RKO (cell line): ENCODE data around the gene MLEC.

Experiments used
- DNase-seq: peaks from one replicate; pipeline ENCODE4 v3.0.0-alpha.2; 2016; ENCODE audit warnings: low spot score

MLEC gene

DNA sequence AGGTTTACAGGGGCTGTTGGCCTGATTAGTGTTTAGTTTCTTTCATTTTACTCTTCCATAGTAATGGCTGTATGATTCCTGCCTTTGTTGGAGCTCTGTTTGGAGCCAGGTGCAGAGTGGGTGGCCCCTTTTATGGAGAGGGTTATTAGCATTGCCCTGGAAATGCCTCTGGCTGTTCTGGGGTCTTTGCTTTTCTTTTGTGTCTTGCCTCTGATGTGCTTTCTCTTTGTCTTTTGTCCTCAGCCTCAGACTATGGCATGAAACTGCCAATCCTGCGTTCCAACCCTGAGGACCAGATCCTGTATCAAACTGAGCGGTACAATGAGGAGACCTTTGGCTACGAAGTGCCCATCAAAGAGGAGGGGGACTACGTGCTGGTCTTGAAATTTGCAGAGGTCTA is 6.9 kb downstream of the MLEC start:
- no peak for DNase-seq

DNA sequence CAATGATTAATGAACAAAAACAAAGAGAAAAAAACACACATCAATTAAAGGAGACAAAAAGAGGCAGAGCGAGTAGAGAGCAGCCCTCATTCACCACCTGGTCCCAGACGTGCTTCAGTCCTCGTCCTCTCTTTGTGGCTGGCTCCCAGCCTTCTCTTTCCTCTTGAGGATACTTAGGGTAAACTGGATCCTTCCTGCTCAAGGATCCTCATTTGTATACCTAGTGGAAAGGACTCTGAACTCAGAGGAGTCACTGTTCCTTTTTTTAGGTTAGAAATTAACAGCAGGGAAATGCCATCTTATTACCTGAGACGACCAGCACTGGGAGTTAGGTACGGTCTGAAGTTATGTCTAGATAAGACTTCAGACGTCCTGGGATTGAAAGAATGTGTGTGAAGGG is 9.7 kb downstream of the MLEC start:
- no peak for DNase-seq

DNA sequence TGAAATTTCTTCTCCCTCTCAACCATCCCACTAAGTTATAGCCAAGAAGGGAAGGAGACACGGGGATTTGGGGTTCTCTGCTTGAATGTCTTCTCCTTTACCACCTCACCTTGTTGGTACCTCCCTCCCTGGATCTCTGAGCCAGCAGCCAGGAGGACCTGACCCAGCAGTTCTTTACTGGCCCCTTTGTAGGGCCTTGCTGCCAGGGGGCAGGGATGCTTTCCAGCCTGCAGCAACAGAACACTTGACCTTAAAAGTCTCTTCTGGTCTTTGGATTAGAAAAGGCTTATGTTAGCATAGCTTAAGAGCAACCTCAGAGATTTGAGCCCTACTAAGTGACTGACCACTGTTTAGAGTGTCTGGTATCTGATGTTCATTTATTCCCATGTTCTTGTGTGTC is 10.4 kb downstream of the MLEC start:
- DNase-seq, result no peak

DNA sequence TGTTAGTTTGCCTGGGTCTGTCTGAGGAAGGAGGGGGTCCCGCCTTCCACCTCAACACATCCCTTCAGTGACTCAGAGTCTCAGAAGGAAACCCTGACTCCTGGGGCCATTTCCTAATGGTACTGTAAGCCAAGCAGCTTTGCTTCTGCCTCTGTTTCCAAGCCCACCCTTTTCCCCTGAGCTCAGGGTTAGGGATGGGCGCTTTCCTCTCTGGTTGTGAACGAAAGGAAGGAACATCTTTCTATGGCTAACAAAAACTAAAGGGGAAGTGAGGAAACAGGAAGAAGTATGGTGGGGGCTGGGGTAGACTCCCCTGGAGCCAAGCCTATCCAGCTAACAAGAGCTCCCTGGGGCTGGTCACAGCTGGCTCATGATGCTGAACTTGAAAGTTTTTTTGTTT is 11.7 kb downstream of the MLEC start:
- no peak for DNase-seq

DNA sequence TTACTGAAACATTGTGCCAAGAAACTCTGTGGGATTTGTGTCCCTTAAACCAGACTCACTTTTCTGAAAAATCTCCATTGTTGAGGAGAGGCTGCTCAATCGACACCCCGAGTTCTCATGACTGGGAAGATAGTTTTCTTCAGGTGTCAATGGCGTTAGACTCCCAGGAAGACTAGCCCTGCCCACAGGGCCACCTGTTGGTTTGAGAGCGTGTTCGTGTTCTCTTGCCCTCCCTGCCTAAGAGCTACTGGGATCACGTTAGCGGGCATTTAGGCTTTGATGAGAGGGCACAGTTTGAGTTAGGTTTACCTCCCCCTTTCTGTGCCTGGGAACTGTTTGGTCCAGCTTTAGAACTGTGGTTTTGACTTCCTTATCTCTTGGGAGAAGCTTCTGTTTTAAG is 12.6 kb downstream of the MLEC start:
- DNase-seq, result no peak

DNA sequence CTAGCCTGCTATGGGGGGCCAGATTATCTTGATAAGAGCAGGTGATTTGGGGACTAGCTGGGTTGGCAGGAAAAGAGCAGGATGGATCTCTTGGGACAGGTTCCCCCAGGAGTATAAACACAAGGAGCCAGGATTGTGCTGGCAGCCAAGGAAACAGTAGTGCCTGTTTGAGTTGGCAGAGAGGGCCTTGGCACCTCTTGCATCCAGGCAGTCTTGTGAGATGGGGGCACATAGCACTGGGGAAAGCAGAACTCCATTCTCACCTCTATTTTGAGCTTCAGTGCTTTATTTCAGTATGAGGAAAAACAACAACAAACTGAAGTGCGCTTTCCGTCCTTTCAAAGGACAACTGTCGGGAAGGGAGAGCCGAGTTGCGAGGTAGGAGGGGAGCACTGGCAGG is 13.9 kb downstream of the MLEC start:
- DNase-seq, result no peak

DNA sequence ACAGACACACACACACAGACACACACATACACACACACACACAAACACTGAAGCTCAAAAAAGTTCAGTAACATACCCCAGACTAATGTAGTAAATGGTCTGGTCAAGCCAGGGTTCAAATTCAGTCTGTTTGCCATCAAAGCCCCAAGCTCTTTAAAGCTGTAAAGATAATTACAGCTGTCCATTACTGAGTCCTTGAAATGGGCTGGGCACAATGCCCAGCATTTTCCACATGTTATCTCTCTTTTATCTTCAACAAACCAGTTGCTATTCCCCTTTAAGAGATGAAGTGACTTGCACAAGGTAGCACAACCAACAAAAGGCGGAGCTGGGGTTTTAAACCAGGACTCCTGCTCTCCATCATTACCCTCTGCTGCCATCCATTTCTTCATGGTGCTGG is 15.7 kb downstream of the MLEC start:
- no peak for DNase-seq

DNA sequence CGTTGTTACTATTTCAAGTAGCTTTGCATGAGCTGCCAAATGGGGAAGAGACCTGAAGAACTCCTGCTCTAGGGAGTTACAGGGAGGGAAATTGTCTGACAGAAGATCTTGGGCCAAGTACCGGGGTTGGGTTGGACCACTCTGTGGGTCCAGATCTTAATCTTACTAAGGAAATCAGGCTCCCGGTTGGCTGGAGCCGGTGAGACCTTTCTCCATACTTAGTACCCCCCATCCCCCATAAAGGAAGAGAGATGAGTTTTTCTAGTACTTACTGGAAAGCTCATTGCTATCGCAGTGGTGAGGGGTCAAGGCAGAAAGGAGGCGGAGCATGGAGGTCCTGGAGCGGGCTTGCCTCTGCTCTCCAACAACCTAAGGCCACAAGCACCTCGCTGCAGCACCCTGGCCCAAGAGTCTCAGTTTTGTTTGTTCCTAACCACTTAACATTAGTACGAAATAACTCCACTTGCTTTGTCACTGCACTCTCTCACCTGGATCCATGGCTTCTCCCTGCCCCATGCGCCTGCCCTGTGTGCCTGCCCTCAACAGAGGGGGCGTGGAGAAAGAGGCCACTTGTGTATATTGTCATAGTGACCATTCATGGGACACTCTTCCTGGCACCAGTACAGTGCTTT is 16.5 kb downstream of the MLEC start:
- no peak for DNase-seq

DNA sequence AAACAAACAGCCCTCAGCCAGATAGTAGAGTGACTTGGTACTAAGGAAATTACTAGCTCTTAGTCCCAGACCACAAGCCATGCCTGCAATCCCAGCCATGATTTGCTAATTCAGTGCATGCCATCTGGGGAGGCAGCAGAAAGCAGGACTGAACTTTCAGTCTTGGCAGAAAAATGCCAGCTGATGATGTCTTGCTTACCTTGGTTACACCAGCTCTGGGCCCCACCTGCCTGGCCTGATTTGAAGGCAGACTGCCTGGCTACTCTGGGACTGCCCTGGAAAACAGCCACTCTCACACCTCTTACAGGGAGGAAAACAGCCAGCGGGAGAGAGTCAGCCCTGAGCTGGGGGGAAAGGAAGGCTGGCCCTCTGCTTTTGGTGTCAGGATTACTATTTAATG is 18.7 kb downstream of the MLEC start:
- DNase-seq, result no peak

DNA sequence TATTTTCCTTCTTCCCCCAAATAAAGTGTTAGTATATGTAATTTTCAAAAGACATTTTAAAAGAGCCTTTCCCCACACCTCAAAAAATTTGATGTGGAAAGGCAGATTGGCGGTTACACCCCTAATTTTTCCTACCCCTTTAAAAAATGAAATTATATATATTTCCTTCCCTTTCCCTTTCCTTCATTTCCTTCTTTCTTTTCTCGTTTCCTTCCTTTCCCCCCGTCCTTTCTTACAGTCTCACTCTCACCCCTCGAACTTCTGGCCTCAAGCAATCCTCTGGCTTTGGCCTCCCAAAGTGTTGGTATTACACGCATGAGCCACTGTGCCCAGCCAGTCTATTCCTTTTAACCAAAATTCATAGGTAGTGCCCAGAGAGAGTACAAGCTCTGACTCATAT is 19.1 kb downstream of the MLEC start:
- no peak for DNase-seq

DNA sequence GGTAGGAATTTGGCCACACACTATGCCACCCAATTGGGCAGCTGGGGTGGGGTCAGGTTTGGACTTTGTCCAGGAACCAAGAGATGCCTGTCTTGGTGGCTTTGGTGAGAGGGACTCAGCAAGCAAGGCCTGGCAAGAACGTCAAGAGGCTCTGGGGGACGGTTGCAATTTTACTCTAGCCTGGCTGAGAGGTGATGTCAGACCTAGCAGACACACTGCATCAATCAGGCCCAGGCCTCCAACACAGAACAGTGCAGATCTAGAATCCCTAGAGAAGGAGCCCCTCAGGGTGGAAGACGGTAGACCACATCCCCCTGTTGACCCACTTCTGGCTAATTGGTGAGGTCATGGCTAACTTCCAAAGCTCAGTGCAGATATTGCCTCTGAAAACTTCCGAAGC is 21.7 kb downstream of the MLEC start:
- DNase-seq, result no peak

DNA sequence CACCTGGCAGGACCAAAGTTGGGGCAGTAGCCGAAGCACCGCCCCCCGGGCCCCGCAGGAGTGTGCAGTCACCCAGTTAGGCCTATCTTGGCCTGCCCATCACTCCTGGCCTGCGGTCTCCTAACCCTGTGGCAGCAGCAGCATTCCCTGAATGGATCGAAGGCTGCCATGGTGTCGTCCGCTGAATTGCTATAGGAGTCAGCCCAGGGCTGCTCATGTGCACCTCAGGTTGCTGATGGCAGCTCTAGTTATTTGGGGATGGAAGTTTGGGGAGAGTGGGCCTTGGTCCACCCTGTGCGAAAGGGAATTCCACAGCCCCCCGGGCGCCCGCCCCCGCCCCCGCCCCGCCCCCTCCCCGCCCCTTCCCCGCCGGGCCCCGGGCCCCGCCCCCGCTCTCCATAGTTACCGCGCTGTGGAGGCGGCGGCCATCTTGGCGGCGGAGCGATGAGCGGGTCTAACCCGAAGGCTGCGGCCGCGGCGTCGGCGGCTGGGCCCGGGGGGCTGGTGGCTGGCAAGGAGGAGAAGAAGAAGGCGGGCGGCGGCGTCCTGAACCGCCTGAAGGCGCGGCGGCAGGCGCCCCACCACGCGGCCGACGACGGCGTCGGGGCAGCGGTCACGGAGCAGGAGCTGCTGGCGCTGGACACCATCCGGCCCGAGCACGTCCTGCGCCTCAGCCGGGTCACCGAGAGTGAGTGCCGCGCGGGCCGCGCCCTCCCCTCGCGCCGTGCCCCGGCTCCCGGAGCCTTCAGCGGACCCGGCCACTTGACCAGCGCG is 23.3 kb downstream of the MLEC start, which contains the start of gene UNC119B:
UNC119B (plus strand) TSS at position 428 of the 774 bp plus-strand sequence; CDS start at position 445, 17 bp downstream.
- DNase-seq, result peak; percentile 62

DNA sequence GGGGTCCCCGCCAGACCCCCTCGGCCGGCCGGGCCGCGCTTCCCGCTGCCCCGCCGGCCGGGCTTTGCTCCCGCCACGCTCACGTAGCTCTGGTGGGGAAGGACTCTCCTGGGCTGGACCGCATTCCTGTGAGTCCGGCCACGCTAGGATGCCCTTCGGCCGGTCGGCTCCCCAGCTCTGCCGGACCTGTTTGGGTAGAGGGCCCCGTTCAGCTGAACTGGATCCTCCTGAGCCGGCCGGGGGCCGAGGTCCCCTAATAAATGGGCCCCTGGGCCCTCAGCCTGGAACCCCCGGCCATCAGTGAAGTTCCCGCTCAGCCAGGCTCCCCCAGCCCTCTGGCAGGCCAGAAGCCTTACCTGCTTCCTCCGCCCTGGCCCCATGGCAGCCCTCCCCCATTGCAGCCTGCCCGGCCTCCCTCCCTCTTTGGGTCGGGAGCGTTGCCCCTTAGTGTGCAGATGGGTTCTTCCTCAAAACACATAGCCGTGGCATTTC is 23.9 kb downstream of the MLEC start:
- peak; percentile 34 for DNase-seq

DNA sequence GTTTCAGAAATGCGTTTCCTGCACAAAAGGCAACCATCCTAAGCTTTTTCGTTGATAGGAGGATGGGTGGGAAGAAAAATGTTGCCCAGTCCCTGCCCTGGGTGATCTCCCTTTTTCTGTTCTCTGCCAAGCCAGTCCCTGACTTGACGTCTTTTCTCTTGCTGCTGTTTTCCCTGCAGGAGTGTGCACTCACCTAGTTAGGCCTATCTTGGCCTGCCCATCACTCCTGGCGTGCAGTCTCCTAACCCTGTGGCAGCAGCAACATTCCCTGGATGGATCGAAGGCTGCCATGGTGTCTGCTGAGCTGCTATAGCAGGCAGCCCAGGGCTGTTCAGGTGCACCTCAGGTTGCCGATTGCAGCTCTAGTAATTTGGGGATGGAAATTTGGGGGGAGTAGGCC is 24.5 kb downstream of the MLEC start:
- peak; percentile 40 for DNase-seq

DNA sequence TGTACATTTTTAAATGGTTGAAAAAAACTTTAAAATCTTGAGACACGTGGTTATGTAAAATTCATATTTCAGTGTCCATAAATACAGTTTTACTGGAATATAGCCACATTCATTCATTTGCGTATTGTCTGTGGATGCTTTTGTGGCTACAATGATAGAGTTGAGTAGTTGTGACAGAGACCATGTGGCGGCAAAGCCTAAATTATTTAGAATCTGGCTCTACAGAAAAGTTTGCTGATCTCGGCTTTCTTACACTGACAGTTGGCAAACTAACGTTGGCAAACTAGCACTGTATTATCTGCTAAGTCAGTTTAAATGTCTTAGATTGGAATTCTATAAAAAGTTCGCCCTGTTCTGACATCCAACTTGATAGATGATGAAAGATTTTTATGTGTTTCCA is 25.7 kb downstream of the MLEC start:
- no peak for DNase-seq

DNA sequence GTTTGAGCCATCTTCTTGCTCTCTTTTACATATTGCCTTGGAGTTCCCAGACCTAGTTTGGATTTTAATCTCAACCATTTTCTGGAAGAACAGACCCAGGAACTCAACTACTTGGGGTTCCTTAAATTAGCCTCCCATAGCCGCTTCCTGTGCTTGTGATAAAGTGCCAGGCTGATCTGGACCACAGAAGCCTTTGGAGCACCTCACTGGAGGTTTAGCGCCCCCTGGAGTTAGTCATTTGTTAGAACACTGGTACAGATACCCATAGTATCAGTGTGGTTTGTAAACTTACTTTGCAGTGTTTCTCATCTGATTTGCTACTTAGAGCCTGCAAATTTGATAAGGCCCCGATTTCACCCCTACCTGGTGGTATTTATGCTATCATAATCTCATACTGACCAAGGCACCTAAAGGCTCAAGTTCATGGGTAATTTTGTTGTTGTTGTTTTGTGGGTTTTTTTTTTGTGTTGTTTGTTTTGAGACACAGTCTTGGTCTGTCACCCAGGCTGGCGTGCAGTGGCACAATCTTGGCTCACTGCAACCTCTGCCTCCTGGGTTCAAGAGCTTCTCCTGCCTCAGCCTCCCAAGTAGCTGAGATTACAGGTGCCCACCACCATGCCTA is 27.0 kb downstream of the MLEC start:
- DNase-seq, result peak; percentile 90

DNA sequence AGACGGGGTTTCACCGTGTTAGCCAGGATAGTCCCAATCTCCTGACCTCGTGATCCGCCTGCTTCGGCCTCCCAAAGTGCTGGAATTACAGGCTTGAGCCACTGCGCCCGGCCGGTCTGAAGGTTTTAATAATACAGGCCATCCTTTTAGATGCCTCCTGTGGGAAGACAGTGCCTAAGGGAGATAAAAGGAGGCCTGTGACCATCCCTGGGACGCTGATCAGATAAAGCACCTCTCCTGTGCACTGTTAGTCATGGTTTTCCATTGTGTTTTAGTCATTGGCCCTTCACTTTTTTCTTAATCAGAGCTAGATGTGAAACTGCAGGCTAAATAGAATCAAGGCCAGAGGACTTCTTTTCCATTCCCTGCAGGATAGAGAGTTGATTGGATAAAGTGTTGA is 31.1 kb downstream of the MLEC start:
- no peak for DNase-seq

DNA sequence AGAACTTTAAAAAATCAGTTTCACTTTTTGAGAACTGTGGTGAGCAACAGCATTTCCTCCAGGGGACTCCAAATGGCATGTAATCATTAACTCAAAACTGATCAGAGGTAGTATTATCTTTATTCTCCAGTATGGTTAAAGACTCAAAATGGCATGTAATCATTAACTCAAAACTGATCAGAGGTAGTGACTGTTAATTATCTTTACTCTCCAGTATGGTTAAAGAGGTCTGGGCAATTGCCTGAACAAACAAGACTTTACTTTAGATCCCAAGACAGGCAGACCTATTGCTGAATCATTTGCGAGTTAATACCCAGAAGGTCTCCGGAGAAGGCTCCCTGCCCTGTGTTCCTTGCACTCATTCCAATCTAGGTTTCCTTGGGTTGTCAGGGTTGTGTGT is 32.1 kb downstream of the MLEC start:
- DNase-seq, result no peak

DNA sequence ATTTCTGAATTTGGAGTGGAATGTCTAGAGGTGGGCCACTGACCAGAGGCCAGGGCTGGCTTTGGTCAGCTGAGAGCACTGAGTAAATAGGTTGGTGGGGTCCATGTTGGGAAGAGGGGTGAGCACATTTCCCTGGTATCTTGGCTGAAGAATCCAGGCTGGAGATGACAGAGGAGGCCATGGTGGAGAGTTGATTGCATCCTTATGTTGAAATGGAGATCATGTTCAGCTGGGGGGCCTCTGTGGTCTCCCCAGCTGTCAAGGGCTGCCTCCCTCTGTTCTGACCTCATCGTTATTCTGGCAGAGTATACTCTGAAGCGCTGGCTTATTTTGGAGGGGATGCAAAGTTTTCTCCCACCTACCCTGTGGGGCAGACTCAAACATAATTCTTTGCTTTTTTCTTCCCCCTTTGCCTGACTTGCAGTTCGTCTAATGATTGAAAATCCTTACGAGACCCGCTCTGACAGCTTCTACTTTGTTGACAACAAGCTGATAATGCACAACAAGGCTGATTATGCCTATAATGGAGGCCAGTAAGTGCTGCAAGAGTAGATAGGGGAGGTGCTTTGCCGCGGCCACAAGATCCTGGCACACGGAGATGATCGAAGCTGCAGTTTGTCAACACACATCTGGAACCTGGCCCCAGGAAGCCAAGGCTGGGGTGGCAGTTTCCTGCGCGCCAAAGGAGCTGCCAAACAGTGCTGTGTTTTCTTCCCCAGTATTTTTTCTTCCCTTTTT is 32.7 kb downstream of the MLEC start:
- no peak for DNase-seq

DNA sequence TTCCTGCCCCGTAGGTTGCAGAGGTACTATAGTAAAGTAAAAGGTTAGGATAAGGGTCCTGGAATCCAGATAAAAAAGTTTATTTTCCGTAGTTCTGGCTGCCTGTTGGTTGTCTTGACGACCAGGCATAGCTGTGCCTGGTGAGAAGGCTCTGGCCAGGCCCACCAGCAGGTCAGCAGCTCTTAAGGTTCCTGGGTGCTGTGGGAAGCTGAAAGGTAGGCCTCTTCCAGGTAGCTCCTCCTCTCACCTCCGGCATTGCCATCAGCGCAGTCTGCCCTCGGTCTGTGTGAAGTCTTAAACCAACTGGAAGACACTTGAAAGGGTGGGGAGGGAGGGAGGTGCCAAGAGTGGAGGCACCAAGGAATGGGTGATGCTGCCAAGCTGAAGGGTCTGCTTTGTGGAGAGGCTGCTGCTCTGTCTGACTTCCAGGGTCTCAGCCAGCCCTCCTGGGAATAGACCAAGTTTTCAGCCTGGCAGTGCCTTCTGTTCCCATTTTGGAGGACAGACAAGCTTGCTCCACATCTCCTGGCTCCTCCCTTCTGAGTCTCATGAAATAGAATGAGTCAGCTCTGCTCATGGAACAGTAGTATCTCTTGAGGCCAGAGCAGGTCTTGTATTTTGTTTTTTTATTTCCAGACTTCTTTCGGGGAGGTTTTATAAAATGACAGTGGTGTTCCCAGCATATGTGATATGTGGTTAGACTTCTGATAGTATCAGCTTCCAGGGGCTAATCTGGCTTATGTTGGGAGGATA is 33.5 kb downstream of the MLEC start:
- peak; percentile 57 for DNase-seq

DNA sequence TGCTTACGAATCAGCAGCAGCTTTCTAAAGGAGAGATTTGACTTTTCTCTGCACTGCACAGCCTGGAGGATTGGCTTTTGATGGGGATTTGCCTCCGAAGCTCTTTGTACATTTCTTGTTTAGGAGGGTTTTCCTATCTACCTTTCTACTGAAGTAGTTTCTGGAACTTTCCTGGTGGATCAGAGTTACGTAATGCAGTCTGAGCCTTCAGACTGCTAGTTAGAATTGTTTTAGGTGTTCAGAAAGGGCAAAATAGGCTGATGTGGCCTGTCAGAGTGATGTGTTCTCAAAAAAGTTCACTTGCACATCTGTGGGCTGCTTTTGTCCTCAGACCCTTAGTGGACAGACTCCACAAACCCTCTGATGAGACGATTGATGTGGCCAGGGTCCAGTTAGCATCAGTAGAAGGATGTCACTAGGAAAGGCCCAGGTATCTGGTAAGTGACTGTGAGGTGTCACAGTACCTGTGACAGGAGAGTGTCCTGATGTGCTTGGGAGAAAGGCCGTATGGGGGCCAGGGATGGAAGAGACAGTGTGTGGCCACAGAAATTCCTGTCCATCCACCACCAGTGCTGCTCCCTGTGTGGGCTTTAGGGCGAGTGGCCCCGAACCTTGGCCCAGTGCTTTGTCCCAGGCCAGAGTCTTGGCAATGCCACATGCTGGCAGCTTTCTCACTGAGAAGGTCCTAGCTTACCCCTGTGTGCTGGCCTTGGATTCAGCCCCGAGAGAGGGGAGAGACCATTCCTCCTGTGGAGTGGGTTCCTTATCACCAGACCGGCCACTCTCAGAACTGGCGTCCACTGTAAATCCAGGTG is 34.2 kb downstream of the MLEC start:
- no peak for DNase-seq
